ENCODE data around the gene YLPM1. TPM values are rescaled to one million over a fixed set of nuclear protein-coding genes. Genes with fewer than 3 reads are reported as not detected.

The YLPM1 gene
- total and polyA plus RNA-seq, 10 of the 15 experiments (the other 5 are each of a cell fraction or from before 2014, with no cell fraction given) = 11.1 to 48.2 (median 18.0) TPM

DNA sequence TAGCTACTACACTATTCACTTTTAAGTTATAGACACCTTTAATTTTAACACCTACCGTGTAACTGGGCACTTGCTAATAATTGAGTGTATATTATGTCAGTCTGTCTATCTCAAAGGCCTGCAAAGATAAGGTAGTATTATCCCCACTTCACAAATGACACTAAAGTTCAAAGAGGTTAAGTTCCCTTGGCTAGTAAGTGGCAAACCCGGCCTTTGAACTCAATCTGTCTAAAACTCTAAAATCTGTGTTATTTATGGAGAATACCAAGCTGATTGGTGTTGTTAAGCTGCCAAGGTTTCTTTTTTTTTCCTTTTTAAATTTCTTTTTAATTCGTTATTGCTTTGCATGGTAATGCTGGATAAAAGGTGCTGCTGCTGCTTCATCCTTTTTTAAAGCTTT, 37.7 kb downstream of the YLPM1 start:
- Histone ChIP-seq H3K4me2 (ENCODE audit: control insufficient read depth, insufficient read depth) (no peak overlapping the region), H2AFZ (ENCODE audit: control insufficient read depth, low read depth, low read length) (no peak overlapping the region), H3K9me3 (replicated peaks; ENCODE audit: control insufficient read depth, insufficient read depth, low read length) (no peaks in the 10 kb centered on the region), H4K20me1 (ENCODE audit: control insufficient read depth, insufficient read depth) (no peaks in the 10 kb centered on the region), H3K79me2 (ENCODE audit: control insufficient read depth, insufficient read depth, low read length) (no peaks in the 10 kb centered on the region; the same call in 1 of the 2 replicates), H3K9ac (ENCODE audit: control insufficient read depth, insufficient read depth, low read length) (no peak overlapping the region), H3K27me3 (replicated peaks in 1 of 2; ENCODE audit: control insufficient read depth in 2 of 2, insufficient read depth in 2 of 2, low read length in 1 of 2) (no peaks in the 10 kb centered on the region), H3K36me3 (ENCODE audit: control insufficient read depth in 2 of 2, insufficient read depth in 2 of 2, low read length in 1 of 2) (peaks cover 11 to 27% of the 10 kb centered on the region in 2 experiments), H3K4me1 (ENCODE audit: control insufficient read depth, insufficient read depth, low read length) (no peaks in the 10 kb centered on the region), H3K4me3 (no peak overlapping the region), H3K27ac (ENCODE audit: control insufficient read depth, insufficient read depth) (no peak overlapping the region)
- ATAC-seq = no peak
- intact Hi-C loops (cut with micrococcal nuclease; ENCODE audit: unreplicated experiment) = no loop called here
- ChIA-PET SMC1A (ENCODE audit: uncharacterized antibody, unreplicated experiment) (interaction anchor here (1.2 to 1.3 kb wide), 2 partner anchors 11 to 104 kb away, joined by 3 to 4 read pairs; no protein-coding TSS in a partner anchor), CTCF (interaction anchor here (1.0 to 1.4 kb wide), 3 partner anchors 42 to 1540 kb away, joined by 3 to 4 read pairs (median 4); no protein-coding TSS in a partner anchor), POLR2A (interaction anchor here (0.5 kb wide), 1 partner anchor 500 kb away, joined by 3 read pairs; no protein-coding TSS in a partner anchor), RAD21 (ENCODE audit: unreplicated experiment) (no interaction called here)
- FAIRE-seq = no peak
- TF ChIP-seq, protein P1, sequence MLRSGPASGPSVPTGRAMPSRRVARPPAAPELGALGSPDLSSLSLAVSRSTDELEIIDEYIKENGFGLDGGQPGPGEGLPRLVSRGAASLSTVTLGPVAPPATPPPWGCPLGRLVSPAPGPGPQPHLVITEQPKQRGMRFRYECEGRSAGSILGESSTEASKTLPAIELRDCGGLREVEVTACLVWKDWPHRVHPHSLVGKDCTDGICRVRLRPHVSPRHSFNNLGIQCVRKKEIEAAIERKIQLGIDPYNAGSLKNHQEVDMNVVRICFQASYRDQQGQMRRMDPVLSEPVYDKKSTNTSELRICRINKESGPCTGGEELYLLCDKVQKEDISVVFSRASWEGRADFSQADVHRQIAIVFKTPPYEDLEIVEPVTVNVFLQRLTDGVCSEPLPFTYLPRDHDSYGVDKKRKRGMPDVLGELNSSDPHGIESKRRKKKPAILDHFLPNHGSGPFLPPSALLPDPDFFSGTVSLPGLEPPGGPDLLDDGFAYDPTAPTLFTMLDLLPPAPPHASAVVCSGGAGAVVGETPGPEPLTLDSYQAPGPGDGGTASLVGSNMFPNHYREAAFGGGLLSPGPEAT (IDR thresholded peaks at IDR 0.05; ENCODE audit: low read depth) = no peak
- TF ChIP-seq ZZZ3 (IDR thresholded peaks at IDR 0.05; ENCODE audit: control insufficient read depth, insufficient read length, low read depth) (no peak), RUNX3 (IDR thresholded peaks at IDR 0.05; ENCODE audit: low read length) (no peak), KDM1A (IDR thresholded peaks at IDR 0.05; ENCODE audit: borderline replicate concordance) (no peak), SUPT20H (IDR thresholded peaks at IDR 0.05; ENCODE audit: borderline replicate concordance, control insufficient read depth, low read depth, low read length) (no peak), NR2C1 (IDR thresholded peaks at IDR 0.05) (no peak)
- 88% methylated on average over 3 of the region's 3 CpGs for WGBS (ENCODE audit: insufficient coverage, insufficient replicate concordance, low lambda C conversion rate, missing lambda C conversion rate)
- in situ Hi-C loops (cut with MboI) = no loop called here
- BruUV-seq (replicated peaks) = no TSS peak
- DNase-seq (ENCODE audit: low read depth, low spot score) = no peak
